Amniotic epithelial cell (primary cell): Measurements from ENCODE around the gene STKLD1.
A peak's percentile ranks its signal among the peaks of the same experiment; 100 is the strongest.
"Not testable (repeated sequence)": the region's sequence is repeated elsewhere in the genome, so short reads cannot be mapped to it uniquely, and the experiment has no call there.

ENCODE experiments used
- DNase-seq: peaks from one replicate; pipeline ENCODE4 v3.0.0-alpha.2; 2010; ENCODE audit warnings: low read depth

STKLD1 gene

GRCh38 chr9:133386338-133386737 is 10.2 kb downstream of the STKLD1 start:
- no peak for DNase-seq

GRCh38 chr9:133387680-133388079 is 11.5 kb downstream of the STKLD1 start:
- no peak for DNase-seq

- no peak for DNase-seq
Observed at GRCh38 chr9:133389025-133389557, 12.9 kb downstream of the STKLD1 start.

GRCh38 chr9:133389562-133389961 is 13.4 kb downstream of the STKLD1 start:
- no peak for DNase-seq

GRCh38 chr9:133390713-133391112 is 14.5 kb downstream of the STKLD1 start:
- no peak for DNase-seq

GRCh38 chr9:133391449-133391848 is 15.3 kb downstream of the STKLD1 start:
- DNase-seq: not testable (repeated sequence)

GRCh38 chr9:133392308-133392707 is 16.1 kb downstream of the STKLD1 start:
- DNase-seq: not testable (repeated sequence)

- DNase-seq: no peak
Observed at GRCh38 chr9:133393399-133393798, 17.2 kb downstream of the STKLD1 start.

GRCh38 chr9:133394687-133395271 is 18.6 kb downstream of the STKLD1 start:
- no peak for DNase-seq

GRCh38 chr9:133396952-133397351 is 20.8 kb downstream of the STKLD1 start:
- DNase-seq: peak; percentile 29

GRCh38 chr9:133397370-133397769 is 21.2 kb downstream of the STKLD1 start:
- no peak for DNase-seq

GRCh38 chr9:133397895-133398294 is 21.7 kb downstream of the STKLD1 start:
- no peak for DNase-seq

GRCh38 chr9:133400292-133400691 is 24.1 kb downstream of the STKLD1 start:
- DNase-seq: no peak

GRCh38 chr9:133401588-133401987 is 25.4 kb downstream of the STKLD1 start:
- DNase-seq: no peak

- no peak for DNase-seq
Observed at GRCh38 chr9:133402689-133403088, 26.5 kb downstream of the STKLD1 start.

- peak; percentile 12 for DNase-seq
Observed at GRCh38 chr9:133403766-133404453, 27.7 kb downstream of the STKLD1 start.

GRCh38 chr9:133404454-133405002 is 28.4 kb downstream of the STKLD1 start:
- DNase-seq: no peak

GRCh38 chr9:133405508-133406438 is 29.6 kb downstream of the STKLD1 start:
- peak; percentile 62 for DNase-seq

GRCh38 chr9:133406480-133407307 is 30.5 kb downstream of the STKLD1 start:
- DNase-seq: peak; percentile 65

- DNase-seq: no peak
Observed at GRCh38 chr9:133408042-133408441, 31.9 kb downstream of the STKLD1 start.

- no peak for DNase-seq
Observed at GRCh38 chr9:133415170-133415569, 39.0 kb downstream of the STKLD1 start.
